Left ventricle myocardium inferior (tissue), 1 donor: Measurements from ENCODE around the gene GRIK3. TPM values are rescaled to one million over a fixed set of nuclear protein-coding genes. Genes with fewer than 3 reads are reported as not detected.

Experiments used
- DNase-seq: peaks from one replicate; pipeline ENCODE4 v3.0.0-alpha.2; 2020
- H3K27ac ChIP-seq: fragments of 200-600 bp; replicated peaks from 2 replicates; pipeline ENCODE4 v1.8.0; 2021
- H3K27me3 ChIP-seq: fragments of 200-600 bp; 2 replicates; pipeline ENCODE4 v1.8.0; 2021; ENCODE audit warnings: low read depth
- H3K36me3 ChIP-seq: fragments of 200-600 bp; 2 replicates; pipeline ENCODE4 v1.8.0; 2021
- H3K4me1 ChIP-seq: fragments of 200-600 bp; 2 replicates; pipeline ENCODE4 v1.8.0; 2021
- H3K4me3 ChIP-seq: fragments of 200-600 bp; 2 replicates; pipeline ENCODE4 v1.8.0; 2021; ENCODE audit warnings: mild to moderate bottlenecking, moderate library complexity
- H3K9me3 ChIP-seq: fragments of 200-600 bp; replicated peaks from 2 replicates; pipeline ENCODE4 v1.8.0; 2021
- CTCF ChIP-seq: fragments of 200-600 bp; IDR thresholded peaks from 2 replicates; pipeline ENCODE4 v1.8.0; 2021; ENCODE audit warnings: antibody characterized with exemption, mild to moderate bottlenecking, borderline replicate concordance
- intact Hi-C: fragments of 100-400 bp; cut with micrococcal nuclease; formaldehyde crosslinking; loops from one replicate; pipeline ENCODE4 v1.11.0; 2022
- total RNA-seq: library from RNA; stranded (reverse); fragmentation: NEBNext Ultra II Directional; extraction: Animal tissue kit (Norgen Biotek cat#: 25700); gene quantifications from one replicate; pipeline ENCODE4 v1.2.1, GENCODE V29; 2021
- donor health status: DM: no; HTN: yes; CAD: no; lungs with severe emphysema.

The GRIK3 gene
- total RNA-seq, 1 donor from 2014 or later = 0.55 TPM

- no peaks in the 10 kb centered on the region for H3K4me1 ChIP-seq
- peaks cover 49% of the 10 kb centered on the region for H3K27me3 ChIP-seq
- intact Hi-C loops = no loop called here
- H3K4me3 ChIP-seq = no peak overlapping the region
- no peak for TF ChIP-seq CTCF
- H3K27ac ChIP-seq = no peak overlapping the region
- no peak for DNase-seq
- H3K36me3 ChIP-seq = no peaks in the 10 kb centered on the region
- H3K9me3 ChIP-seq = no peaks in the 10 kb centered on the region
Observed at GRCh38 chr1:37015713-37016112, 18.6 kb downstream of the GRIK3 start.

- Histone ChIP-seq H3K9me3 (no peaks in the 10 kb centered on the region), H3K36me3 (no peaks in the 10 kb centered on the region), H3K4me3 (no peak overlapping the region), H3K27me3 (peaks cover 15% of the 10 kb centered on the region), H3K27ac (no peak overlapping the region), H3K4me1 (no peaks in the 10 kb centered on the region)
- no peak for DNase-seq
- no peak for TF ChIP-seq CTCF
- intact Hi-C loops = no loop called here
Observed at GRCh38 chr1:37012226-37012625, 22.1 kb downstream of the GRIK3 start.

- no peaks in the 10 kb centered on the region for H3K36me3 ChIP-seq
- H3K4me1 ChIP-seq = peaks cover 18% of the 10 kb centered on the region
- intact Hi-C loops = no loop called here
- peaks cover 6% of the 10 kb centered on the region for H3K27me3 ChIP-seq
- no peak overlapping the region for H3K4me3 ChIP-seq
- TF ChIP-seq CTCF = no peak
- H3K27ac ChIP-seq = no peak overlapping the region
- no peaks in the 10 kb centered on the region for H3K9me3 ChIP-seq
- DNase-seq = no peak
Observed at GRCh38 chr1:37010011-37010410, 24.3 kb downstream of the GRIK3 start.

- DNase-seq = no peak
- no peaks in the 10 kb centered on the region for H3K36me3 ChIP-seq
- intact Hi-C loops = no loop called here
- H3K27me3 ChIP-seq = peaks cover 6% of the 10 kb centered on the region
- no peaks in the 10 kb centered on the region for H3K9me3 ChIP-seq
- H3K4me3 ChIP-seq = no peak overlapping the region
- TF ChIP-seq CTCF = no peak
- no peak overlapping the region for H3K27ac ChIP-seq
- peaks cover 18% of the 10 kb centered on the region for H3K4me1 ChIP-seq
Observed at GRCh38 chr1:37009521-37009920, 24.8 kb downstream of the GRIK3 start.

- intact Hi-C loops = no loop called here
- DNase-seq = peak; percentile 27
- Histone ChIP-seq H3K27ac (peak overlapping the region; percentile 64), H3K27me3 (no peaks in the 10 kb centered on the region), H3K36me3 (no peaks in the 10 kb centered on the region), H3K4me3 (no peak overlapping the region), H3K4me1 (peaks cover 18% of the 10 kb centered on the region), H3K9me3 (no peaks in the 10 kb centered on the region)
- TF ChIP-seq CTCF = no peak
Observed at GRCh38 chr1:37006132-37006868, 28.0 kb downstream of the GRIK3 start.
